Epithelial cell of proximal tubule (primary cell): ENCODE measurements around the gene INSC. TPM values are rescaled to one million over a fixed set of nuclear protein-coding genes. Genes with fewer than 3 reads are reported as not detected.

Experiments used
- DNase-seq: peaks from one replicate; pipeline ENCODE4 v3.0.0-alpha.2; 2011; ENCODE audit warnings: low read depth
- H3K4me3 ChIP-seq: 2 replicates; pipeline ENCODE4 v1.5.1; 2011; ENCODE audit warnings: low read depth, mild to moderate bottlenecking, low read length
- total RNA-seq: library from RNA; depleted of rRNA; stranded (reverse); fragments of >200 nt; gene quantifications from 2 replicates; pipeline ENCODE4 v1.2.3, GENCODE V29; 2015
- TF ChIP-seq, protein P1 (sequence below): conservative IDR thresholded peaks from 2 replicates; pipeline ENCODE4 v1.5.1; 2012; ENCODE audit warnings: low read depth, mild to moderate bottlenecking, low read length

Gene INSC
- total RNA-seq, 1 donor from 2014 or later = 0.81 TPM

DNA sequence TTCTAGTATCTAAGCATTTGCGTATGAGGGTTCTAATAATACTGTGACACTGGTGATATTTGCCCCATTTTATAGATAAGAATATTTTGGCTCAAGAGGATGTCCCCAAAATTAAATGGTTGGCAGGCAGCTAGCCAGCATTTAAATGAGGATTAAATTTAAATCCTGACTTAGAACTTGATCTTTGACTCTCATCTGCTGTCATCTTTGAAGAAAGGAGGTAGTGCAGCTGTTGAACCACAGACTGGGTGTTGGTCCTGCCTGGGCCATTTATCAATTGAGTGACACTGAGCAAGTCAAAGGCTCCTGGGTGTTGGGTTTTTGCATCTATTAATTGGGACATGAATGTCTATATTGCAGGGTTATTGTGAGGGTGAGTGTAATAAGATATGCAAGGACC is 112.3 kb downstream of the INSC start:
- TF ChIP-seq, protein P1, sequence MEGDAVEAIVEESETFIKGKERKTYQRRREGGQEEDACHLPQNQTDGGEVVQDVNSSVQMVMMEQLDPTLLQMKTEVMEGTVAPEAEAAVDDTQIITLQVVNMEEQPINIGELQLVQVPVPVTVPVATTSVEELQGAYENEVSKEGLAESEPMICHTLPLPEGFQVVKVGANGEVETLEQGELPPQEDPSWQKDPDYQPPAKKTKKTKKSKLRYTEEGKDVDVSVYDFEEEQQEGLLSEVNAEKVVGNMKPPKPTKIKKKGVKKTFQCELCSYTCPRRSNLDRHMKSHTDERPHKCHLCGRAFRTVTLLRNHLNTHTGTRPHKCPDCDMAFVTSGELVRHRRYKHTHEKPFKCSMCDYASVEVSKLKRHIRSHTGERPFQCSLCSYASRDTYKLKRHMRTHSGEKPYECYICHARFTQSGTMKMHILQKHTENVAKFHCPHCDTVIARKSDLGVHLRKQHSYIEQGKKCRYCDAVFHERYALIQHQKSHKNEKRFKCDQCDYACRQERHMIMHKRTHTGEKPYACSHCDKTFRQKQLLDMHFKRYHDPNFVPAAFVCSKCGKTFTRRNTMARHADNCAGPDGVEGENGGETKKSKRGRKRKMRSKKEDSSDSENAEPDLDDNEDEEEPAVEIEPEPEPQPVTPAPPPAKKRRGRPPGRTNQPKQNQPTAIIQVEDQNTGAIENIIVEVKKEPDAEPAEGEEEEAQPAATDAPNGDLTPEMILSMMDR = no peak
- DNase-seq = no peak
- no peak overlapping the region for H3K4me3 ChIP-seq

DNA sequence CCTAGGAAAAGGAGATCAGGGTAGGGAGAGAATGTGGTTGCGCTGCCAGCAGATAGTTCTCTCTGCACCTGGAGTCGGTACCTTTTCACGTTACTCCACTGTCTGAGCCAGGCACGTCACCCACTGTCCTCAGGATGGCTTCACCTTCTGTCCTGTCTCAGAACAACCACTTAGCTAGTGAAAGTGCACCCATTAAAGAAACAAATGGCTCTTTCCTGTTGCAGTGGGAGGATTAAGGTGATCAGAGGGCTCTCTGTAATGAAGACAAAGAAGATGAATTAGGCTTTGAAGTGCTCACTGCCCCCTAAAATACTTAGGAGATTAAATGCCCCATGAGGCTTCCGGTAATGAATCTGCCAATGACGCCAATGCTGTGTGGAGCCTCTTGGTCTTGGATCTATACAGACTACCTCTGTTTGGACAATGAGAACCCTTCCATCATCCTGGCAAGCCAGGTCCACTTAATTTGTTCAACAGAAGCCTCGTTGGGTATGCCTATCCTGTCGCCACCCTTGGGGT is 113.7 kb downstream of the INSC start:
- TF ChIP-seq, protein P1 = no peak
- DNase-seq = no peak
- H3K4me3 ChIP-seq = no peak overlapping the region

DNA sequence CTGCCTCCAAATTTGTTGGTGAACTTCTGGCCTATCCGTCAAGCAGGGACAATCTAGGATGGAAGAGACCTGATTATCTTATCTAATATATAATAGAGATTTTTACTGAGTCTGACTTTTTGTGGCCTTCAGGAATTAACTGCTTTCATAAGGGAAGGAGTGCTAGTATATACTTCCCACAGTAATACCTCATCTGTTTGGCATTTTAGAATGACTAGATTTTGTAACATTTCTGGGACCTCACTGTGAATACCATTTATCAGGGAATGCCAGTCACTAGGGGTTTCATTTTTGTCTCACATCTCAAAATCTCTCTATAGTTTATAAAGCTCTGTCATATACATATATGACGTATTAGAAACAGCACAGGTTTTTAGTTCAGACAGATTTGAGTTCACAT is 114.3 kb downstream of the INSC start:
- TF ChIP-seq, protein P1 = no peak
- no peak overlapping the region for H3K4me3 ChIP-seq
- no peak for DNase-seq

DNA sequence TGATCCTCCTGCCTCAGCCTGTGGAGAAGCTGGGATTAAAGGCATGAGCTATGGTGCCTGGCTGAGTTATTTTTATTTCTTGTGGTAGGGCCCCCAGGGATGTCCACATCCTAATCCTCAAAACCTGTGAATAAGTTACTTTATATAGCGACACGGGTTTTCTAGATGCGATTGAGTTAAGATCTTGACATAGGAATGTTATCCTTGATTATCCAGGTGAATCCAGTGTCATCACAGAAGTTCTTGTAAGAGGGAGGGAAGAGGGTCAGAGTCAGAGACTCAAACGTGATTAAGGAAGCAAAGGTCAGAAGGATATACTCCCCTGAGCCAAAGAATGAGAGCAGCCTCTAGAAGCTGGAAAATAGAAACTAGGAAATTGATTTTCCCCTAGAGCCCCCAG is 117.8 kb downstream of the INSC start:
- DNase-seq = peak; percentile 56
- H3K4me3 ChIP-seq = no peak overlapping the region
- TF ChIP-seq, protein P1 = no peak

DNA sequence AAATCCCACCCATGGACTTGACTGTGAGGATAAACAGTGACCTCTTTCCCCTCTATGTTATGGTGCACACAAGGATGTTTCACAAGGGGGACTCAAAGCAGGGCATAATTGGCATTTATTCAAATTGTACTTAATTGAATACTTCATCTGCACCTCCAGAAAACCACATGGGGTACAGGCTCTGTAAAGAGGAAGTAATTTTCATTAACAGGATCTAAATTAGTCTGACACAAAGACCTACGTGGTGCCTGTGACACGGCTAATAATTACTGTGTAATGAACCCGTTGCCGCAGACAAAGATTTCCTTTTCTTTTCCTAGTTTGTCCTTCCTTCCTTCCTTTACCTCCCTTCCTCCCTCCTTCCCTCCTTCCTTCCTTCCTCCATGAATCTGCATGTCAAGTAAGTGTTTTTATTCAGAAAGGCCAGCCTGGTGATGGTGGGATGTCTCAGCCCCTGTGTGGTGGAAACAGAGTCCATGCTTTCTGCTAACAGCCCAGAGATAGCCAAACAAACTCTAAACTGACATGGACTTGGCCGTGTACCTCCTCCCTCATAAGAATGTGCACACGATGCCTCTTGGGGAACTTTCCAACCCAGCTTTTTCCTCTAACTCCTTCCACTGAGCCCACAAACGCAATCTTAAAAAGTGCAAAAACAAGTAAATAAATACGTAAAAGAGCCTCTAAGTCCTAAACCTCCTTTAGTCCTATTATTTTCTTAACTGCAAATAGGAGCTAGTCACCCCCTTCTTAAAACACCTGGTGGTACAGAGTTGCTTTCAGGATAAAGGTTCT is 118.8 kb downstream of the INSC start:
- DNase-seq = no peak
- TF ChIP-seq, protein P1 = no peak
- H3K4me3 ChIP-seq = no peak overlapping the region

DNA sequence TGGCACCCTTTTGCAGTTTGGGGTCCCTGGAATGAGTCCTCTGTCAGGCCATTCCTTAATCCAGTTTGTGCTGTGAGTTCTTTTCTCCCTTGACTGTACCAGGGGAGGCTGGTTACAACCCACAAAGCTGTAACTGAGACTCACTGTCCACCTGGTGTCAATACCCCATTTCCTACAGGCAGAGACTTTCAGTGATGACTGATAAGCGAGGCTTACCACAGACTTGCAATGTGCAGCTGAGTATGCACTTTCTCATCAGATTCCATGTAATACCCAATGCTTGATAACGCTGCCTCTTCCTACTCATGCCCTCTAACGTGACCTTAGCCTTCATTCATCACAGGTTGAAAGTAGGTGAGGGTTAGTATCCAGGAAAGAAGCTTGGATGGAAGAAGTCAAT is 120.1 kb downstream of the INSC start:
- H3K4me3 ChIP-seq = no peak overlapping the region
- TF ChIP-seq, protein P1 = no peak
- DNase-seq = no peak

DNA sequence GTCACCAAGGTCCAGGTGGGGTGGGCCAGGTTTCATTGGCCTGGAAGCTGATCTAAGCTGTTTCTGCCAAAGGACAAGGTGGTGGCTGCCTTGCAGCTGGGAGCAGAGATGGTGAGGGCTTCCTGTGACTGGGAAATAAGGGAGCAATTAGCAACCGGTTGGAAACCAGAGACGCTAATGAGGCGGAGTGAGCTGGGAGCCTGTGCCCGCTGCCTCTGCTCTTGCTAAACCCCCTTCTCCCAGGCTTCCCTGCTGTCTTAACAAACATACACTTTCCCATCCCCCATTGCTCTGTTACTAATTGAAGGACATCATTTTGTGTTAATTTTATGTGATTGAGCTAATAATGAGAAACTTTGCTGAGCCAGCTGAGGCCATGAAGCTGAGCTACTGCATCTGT is 121.8 kb downstream of the INSC start:
- DNase-seq = no peak
- no peak overlapping the region for H3K4me3 ChIP-seq
- TF ChIP-seq, protein P1 = no peak
